Neural cell (in vitro differentiated cells): ENCODE data around the gene BIN2.

Experiments
- CTCF ChIP-seq: fragments of 450-650 bp; IDR thresholded peaks from 2 replicates; pipeline ENCODE4 v1.5.1; 2014; ENCODE audit warnings: antibody characterized with exemption, mild to moderate bottlenecking, moderate library complexity; ENCODE audit not compliant: poor library complexity, severe bottlenecking
- EP300 ChIP-seq: fragments of 450-650 bp; conservative IDR thresholded peaks from 2 replicates; pipeline ENCODE4 v1.6.1; 2014; ENCODE audit warnings: antibody characterized with exemption, mild to moderate bottlenecking, moderate library complexity; ENCODE audit not compliant: poor library complexity, severe bottlenecking
- EZH2 ChIP-seq: fragments of 200-600, 300-800 bp; shearing (Covaris generic), sonication (generic); IDR thresholded peaks from 2 replicates; pipeline ENCODE4 v1.6.1; 2014; ENCODE audit warnings: antibody characterized with exemption, low read length, borderline replicate concordance, mild to moderate bottlenecking; ENCODE audit not compliant: insufficient read depth, poor library complexity, severe bottlenecking
- POLR2AphosphoS5 ChIP-seq: IDR thresholded peaks from 2 replicates; pipeline ENCODE4 v1.6.1; 2012
- RAD21 ChIP-seq: fragments of 450-650 bp; conservative IDR thresholded peaks from 2 replicates; pipeline ENCODE4 v1.6.1; 2014; ENCODE audit warnings: antibody characterized with exemption, mild to moderate bottlenecking, moderate library complexity
- REST ChIP-seq: IDR thresholded peaks from 2 replicates; pipeline ENCODE4 v1.6.1; 2012; ENCODE audit warnings: borderline replicate concordance
- SMC3 ChIP-seq: fragments of 450-650 bp; conservative IDR thresholded peaks from 2 replicates; pipeline ENCODE4 v1.6.1; 2014; ENCODE audit warnings: antibody characterized with exemption, mild to moderate bottlenecking, moderate library complexity; ENCODE audit not compliant: poor library complexity

GRCh38 chr12:51263341-51263740, 60.6 kb downstream of the BIN2 start:
- no peak for TF ChIP-seq CTCF
- TF ChIP-seq EP300: no peak
- no peak for TF ChIP-seq POLR2AphosphoS5
- TF ChIP-seq RAD21: no peak
- TF ChIP-seq REST: no peak
- TF ChIP-seq EZH2: no peak
- no peak for TF ChIP-seq SMC3
